ENCODE measurements around the gene EEFSEC.

The EEFSEC gene

DNA sequence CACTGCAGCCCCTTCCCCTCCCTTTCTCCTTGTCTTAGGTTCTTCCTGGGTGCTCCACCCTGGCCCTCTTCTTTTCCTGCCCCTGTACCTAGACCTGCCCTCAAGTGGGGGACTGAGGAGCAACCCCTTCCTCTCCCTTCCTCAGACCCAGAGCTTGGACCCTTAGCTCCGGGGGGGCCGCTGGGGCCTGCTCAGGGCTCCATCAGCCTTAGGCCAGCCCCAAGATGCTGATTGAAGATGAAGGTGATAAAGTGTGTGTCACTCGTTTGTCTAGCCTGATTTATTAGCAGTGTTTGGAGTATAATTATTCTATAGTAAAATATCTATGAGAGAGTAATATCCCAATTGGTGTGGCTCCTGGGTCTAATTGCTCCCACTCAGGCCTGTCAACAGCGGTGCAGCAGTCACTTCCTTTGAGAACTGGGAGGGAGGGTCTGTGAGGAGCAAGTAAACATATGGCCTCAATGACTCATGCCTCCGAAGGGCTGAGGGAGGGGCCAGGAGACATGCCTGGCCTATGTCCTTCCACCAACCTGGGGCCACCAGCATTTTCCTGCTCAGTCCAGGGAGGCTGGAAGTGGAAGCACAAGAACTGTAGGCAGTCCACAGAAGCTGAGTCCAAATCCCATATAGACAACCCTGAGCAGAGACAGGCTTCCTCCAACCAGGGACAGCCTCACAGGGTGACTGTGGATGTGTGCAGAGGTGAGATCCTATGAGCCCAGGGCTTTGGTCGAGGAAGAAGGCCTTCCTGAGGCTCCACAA lies 190.2 kb downstream of the EEFSEC start:
- no peaks in the 10 kb centered on the region for H3K9me3 ChIP-seq
- TF ChIP-seq CTCF (IDR thresholded peaks at IDR 0.05): no peak
- no peaks in the 10 kb centered on the region for H3K27me3 ChIP-seq
- intact Hi-C loops (cut with DNase I; ENCODE audit: low total_unique reads): no loop called here
- no peak overlapping the region for H3K27ac ChIP-seq
- H3K4me3 ChIP-seq: no peak overlapping the region
- H3K36me3 ChIP-seq: peaks cover 0 to 28% (median 16%) of the 10 kb centered on the region in 3 donors
- no peaks in the 10 kb centered on the region for H3K4me1 ChIP-seq
- no peak for DNase-seq

- H3K27ac ChIP-seq: no peak overlapping the region
- intact Hi-C loops (cut with DNase I; ENCODE audit: low total_unique reads): no loop called here
Measured at GRCh38 chr3:128344052-128344735, 190.9 kb downstream of the EEFSEC start.

GRCh38 chr3:128345196-128345595 lies 191.9 kb downstream of the EEFSEC start:
- Histone ChIP-seq H3K4me3 (no peak overlapping the region), H3K27ac (no peak overlapping the region), H3K9me3 (no peaks in the 10 kb centered on the region), H3K36me3 (peaks cover 0 to 28% (median 16%) of the 10 kb centered on the region in 3 donors), H3K4me1 (no peaks in the 10 kb centered on the region), H3K27me3 (no peaks in the 10 kb centered on the region)
- DNase-seq: no peak
- intact Hi-C loops (cut with DNase I; ENCODE audit: low total_unique reads): no loop called here
- TF ChIP-seq CTCF (IDR thresholded peaks at IDR 0.05): no peak

More at GRCh38 chr3:128344052-128344735, 190.9 kb downstream of the EEFSEC start:
- Histone ChIP-seq H3K4me3 (no peak overlapping the region), H3K9me3 (no peaks in the 10 kb centered on the region), H3K36me3 (peaks cover 0 to 28% (median 16%) of the 10 kb centered on the region in 3 donors), H3K27me3 (no peaks in the 10 kb centered on the region), H3K4me1 (no peaks in the 10 kb centered on the region)
- TF ChIP-seq CTCF (IDR thresholded peaks at IDR 0.05): no peak
- DNase-seq: no peak

GRCh38 chr3:128346562-128346961 lies 193.3 kb downstream of the EEFSEC start:
- no peak for TF ChIP-seq CTCF (IDR thresholded peaks at IDR 0.05)
- DNase-seq: no peak
- Histone ChIP-seq H3K9me3 (no peaks in the 10 kb centered on the region), H3K27ac (no peak overlapping the region), H3K4me3 (no peak overlapping the region), H3K27me3 (no peaks in the 10 kb centered on the region), H3K4me1 (no peaks in the 10 kb centered on the region), H3K36me3 (peaks cover 0 to 29% (median 16%) of the 10 kb centered on the region in 3 donors)
- intact Hi-C loops (cut with DNase I; ENCODE audit: low total_unique reads): no loop called here

DNA sequence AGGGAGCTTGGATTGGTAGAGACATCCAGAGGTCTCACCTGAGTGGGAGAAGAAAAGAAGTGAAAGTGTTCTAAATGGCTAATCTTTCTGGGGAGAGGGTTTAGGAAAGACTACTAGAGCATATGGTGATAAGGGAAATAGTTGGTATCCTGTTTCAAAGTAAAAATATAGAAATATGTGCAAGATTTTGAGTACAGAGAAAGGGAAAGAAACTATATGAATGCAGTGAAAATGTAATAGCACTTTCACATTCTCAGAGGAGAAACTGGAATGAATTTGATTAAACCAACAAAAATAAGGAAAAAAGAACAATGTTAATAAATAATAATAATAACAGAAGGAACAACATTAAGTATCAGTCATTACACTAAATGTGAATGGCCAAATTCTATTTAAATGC lies 194.0 kb downstream of the EEFSEC start:
- Histone ChIP-seq H3K4me1 (no peaks in the 10 kb centered on the region), H3K4me3 (no peak overlapping the region), H3K36me3 (peaks cover 0 to 25% (median 13%) of the 10 kb centered on the region in 3 donors), H3K27me3 (no peaks in the 10 kb centered on the region), H3K27ac (no peak overlapping the region), H3K9me3 (no peaks in the 10 kb centered on the region)
- DNase-seq: no peak
- intact Hi-C loops (cut with DNase I; ENCODE audit: low total_unique reads): no loop called here
- no peak for TF ChIP-seq CTCF (IDR thresholded peaks at IDR 0.05)

All from tibial artery (tissue), 4 donors.